GM11168 (cell line): ENCODE data around the gene RPP40.
"Not testable (repeated sequence)": the region's sequence is repeated elsewhere in the genome, so short reads cannot be mapped to it uniquely, and the experiment has no call there.

ENCODE experiments used
- in situ Hi-C: fragments of 300-500 bp; cut with MboI; formaldehyde crosslinking; loops from one replicate; pipeline ENCODE4 v1.12.0; 2022; ENCODE audit warnings: low sequenced_read_pairs; ENCODE audit not compliant: unreplicated experiment

The RPP40 gene

GRCh38 chr6:5003604-5004372 is at the start of gene RPP40:
Gene RPP40 (minus strand): TSS chr6:5004037. CDS start chr6:5004002, 35 bp downstream.
- in situ Hi-C loops, result no loop called here

- in situ Hi-C loops, result no loop called here
Observed at GRCh38 chr6:5053038-5053437, 49.2 kb upstream of the RPP40 start.

- in situ Hi-C loops, result no loop called here
Observed at GRCh38 chr6:5051394-5051793, 47.6 kb upstream of the RPP40 start.

GRCh38 chr6:5050009-5050408 is 46.2 kb upstream of the RPP40 start:
- in situ Hi-C loops, result no loop called here

GRCh38 chr6:5046430-5046829 is 42.6 kb upstream of the RPP40 start:
- in situ Hi-C loops, result no loop called here

- in situ Hi-C loops, result no loop called here
Observed at GRCh38 chr6:5045416-5045815, 41.6 kb upstream of the RPP40 start.

- in situ Hi-C loops, result no loop called here
Observed at GRCh38 chr6:5044866-5045265, 41.0 kb upstream of the RPP40 start.

- in situ Hi-C loops, result no loop called here
Observed at GRCh38 chr6:5042436-5042835, 38.6 kb upstream of the RPP40 start.

GRCh38 chr6:5041955-5042354 is 38.1 kb upstream of the RPP40 start:
- in situ Hi-C loops, result no loop called here

- in situ Hi-C loops, result no loop called here
Observed at GRCh38 chr6:5036269-5036668, 32.4 kb upstream of the RPP40 start.

- in situ Hi-C loops, result no loop called here
Observed at GRCh38 chr6:5034736-5035135, 30.9 kb upstream of the RPP40 start.

GRCh38 chr6:5034328-5034727 is 30.5 kb upstream of the RPP40 start:
- in situ Hi-C loops, result no loop called here

GRCh38 chr6:5033214-5033904 is 29.5 kb upstream of the RPP40 start:
- in situ Hi-C loops, result not testable (repeated sequence)

- in situ Hi-C loops, result not testable (repeated sequence)
Observed at GRCh38 chr6:5032706-5033105, 28.9 kb upstream of the RPP40 start.

GRCh38 chr6:5031150-5031549 is 27.3 kb upstream of the RPP40 start:
- in situ Hi-C loops, result no loop called here

GRCh38 chr6:5030596-5031136 is 26.8 kb upstream of the RPP40 start:
- in situ Hi-C loops, result no loop called here

- in situ Hi-C loops, result no loop called here
Observed at GRCh38 chr6:5029609-5030008, 25.8 kb upstream of the RPP40 start.

GRCh38 chr6:5028921-5029320 is 25.1 kb upstream of the RPP40 start:
- in situ Hi-C loops, result no loop called here

GRCh38 chr6:5028301-5028700 is 24.5 kb upstream of the RPP40 start:
- in situ Hi-C loops, result no loop called here

- in situ Hi-C loops, result no loop called here
Observed at GRCh38 chr6:5025911-5026819, 22.3 kb upstream of the RPP40 start.
